Fibroblast of lung (primary cell): Measurements from ENCODE around the gene CCDC187. TPM values are rescaled to one million over a fixed set of nuclear protein-coding genes. Genes with fewer than 3 reads are reported as not detected.

Experiments
- DNase-seq, 2 donors: peaks; one replicate each; pipeline versions ENCODE4 v3.0.0 to v3.0.0-alpha.2; 2010; ENCODE audit warnings: low read depth in 2 of 2
- H2AFZ ChIP-seq: 2 replicates; pipeline ENCODE4 v1.5.1; 2012; ENCODE audit warnings: low read length, control low read depth, inconsistent platforms
- H3K27ac ChIP-seq: 2 replicates; pipeline ENCODE4 v1.5.1; 2011; ENCODE audit warnings: low read length, control low read depth; ENCODE audit not compliant: insufficient read depth
- H3K27me3 ChIP-seq: 2 replicates; pipeline ENCODE4 v1.5.1; 2011; ENCODE audit warnings: mild to moderate bottlenecking, low read length; ENCODE audit not compliant: control insufficient read depth, insufficient read depth
- H3K36me3 ChIP-seq: 2 replicates; pipeline ENCODE4 v1.5.1; 2011; ENCODE audit warnings: low read length; ENCODE audit not compliant: control insufficient read depth, insufficient read depth
- H3K4me1 ChIP-seq: 2 replicates; pipeline ENCODE4 v1.5.1; 2011; ENCODE audit warnings: low read length; ENCODE audit not compliant: control insufficient read depth, insufficient read depth; ENCODE audit errors: extremely low read depth
- H3K4me2 ChIP-seq: 2 replicates; pipeline ENCODE4 v1.5.1; 2011; ENCODE audit warnings: low read length, control low read depth; ENCODE audit not compliant: insufficient read depth; ENCODE audit errors: extremely low read depth
- H3K4me3 ChIP-seq, 4 experiments: fragments of 200-600 bp in 1 of 4; sonication (generic) in 1 of 4; replicated peaks in 1 of 4; 2 replicates each; pipeline ENCODE4 v1.5.1; 2011 to 2016; ENCODE audit warnings: low read length in 4 of 4, low read depth in 3 of 4, mild to moderate bottlenecking in 3 of 4, control low read depth in 2 of 4, inconsistent platforms in 1 of 4, mixed read lengths in 1 of 4; ENCODE audit not compliant: insufficient read depth in 1 of 4; ENCODE audit errors: control extremely low read depth in 1 of 4
- H3K79me2 ChIP-seq: 2 replicates; pipeline ENCODE4 v1.5.1; 2012; ENCODE audit warnings: mild to moderate bottlenecking, low read length, inconsistent platforms; ENCODE audit not compliant: control insufficient read depth, insufficient read depth
- H3K9ac ChIP-seq: 2 replicates; pipeline ENCODE4 v1.5.1; 2011; ENCODE audit warnings: mild to moderate bottlenecking, low read length, control low read depth; ENCODE audit not compliant: insufficient read depth
- H3K9me3 ChIP-seq: 2 replicates; pipeline ENCODE4 v1.5.1; 2012; ENCODE audit warnings: low read depth, low read length; ENCODE audit not compliant: control insufficient read depth, insufficient read depth
- H4K20me1 ChIP-seq: 2 replicates; pipeline ENCODE4 v1.5.1; 2011; ENCODE audit warnings: low read length; ENCODE audit not compliant: control insufficient read depth, insufficient read depth; ENCODE audit errors: extremely low read depth
- CTCF ChIP-seq, 2 donors: IDR thresholded peaks in 1 of 2; conservative IDR thresholded peaks in 1 of 2; 1 replicate in 1 of 2; 2 replicates in 1 of 2; pipeline ENCODE4 v1.5.1; 2011 to 2012; ENCODE audit warnings: low read length in 2 of 2, control low read depth in 1 of 2, inconsistent platforms in 1 of 2, low read depth in 1 of 2, mild to moderate bottlenecking in 1 of 2
- EZH2 ChIP-seq: IDR thresholded peaks from 2 replicates; pipeline ENCODE4 v1.5.1; 2012; ENCODE audit warnings: low read length, control low read depth, mild to moderate bottlenecking; ENCODE audit errors: missing control alignments
- polyA plus RNA-seq, 2 donors: library from polyadenylated mRNA; depleted of rRNA in 1 of 2; stranded (reverse) in 1 of 2; unstranded in 1 of 2; fragments of >200 nt; gene quantifications; 2 replicates each; pipeline ENCODE4 v1.2.1, GENCODE V29; 2011 to 2012; ENCODE audit warnings: missing spikeins in 1 of 2
- total RNA-seq: library from RNA; depleted of rRNA; stranded (reverse); fragments of >200 nt; gene quantifications from 2 replicates; pipeline ENCODE4 v1.2.1, GENCODE V29; 2014

CCDC187 gene
- total and polyA plus RNA-seq, 2 donors (not counting 1 experiment from before 2014, with no cell fraction given): not detected

DNA sequence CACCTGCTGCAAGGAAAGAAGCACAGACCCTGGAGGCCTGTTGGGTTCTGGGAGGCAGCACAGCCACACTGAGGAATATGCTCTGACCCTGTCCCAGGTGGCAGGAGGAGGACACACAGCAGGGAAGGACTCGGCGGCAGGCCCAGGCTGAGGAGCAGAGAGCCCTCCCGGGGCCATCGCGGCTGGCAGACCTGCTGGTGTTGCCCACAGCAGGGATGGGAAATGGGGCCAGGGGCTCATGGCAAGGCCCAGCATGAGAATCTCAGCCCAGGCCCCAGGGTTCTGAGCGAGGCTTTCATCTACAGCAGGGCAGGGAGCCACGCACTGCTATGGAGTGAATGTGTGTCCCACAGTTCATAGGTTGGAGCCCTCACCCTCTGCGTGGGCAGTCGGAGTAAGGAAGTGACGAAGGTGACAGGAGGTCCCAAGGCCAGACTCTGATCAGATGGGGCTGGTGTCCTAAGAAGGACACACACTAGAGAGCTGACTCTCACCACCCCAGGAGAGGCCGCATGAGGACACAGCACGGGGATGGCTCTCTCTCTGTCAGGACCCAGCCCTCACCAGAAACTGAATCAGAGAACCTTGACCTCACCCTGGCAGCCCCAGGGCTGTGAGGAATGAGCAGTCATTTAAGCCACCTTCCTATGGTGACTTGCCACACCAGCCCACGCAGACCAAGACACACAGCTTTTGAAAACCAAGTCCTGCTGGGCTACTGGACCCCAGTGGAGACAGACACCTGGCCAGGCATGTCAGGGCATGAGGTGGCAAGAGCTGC, 13.2 kb upstream of the CCDC187 start:
- no peaks in the 10 kb centered on the region for H3K9me3 ChIP-seq
- no peak overlapping the region for H2AFZ ChIP-seq
- H3K27me3 ChIP-seq: peaks cover 3% of the 10 kb centered on the region
- no peaks in the 10 kb centered on the region for H3K36me3 ChIP-seq
- no peaks in the 10 kb centered on the region for H3K79me2 ChIP-seq
- no peak overlapping the region for H3K4me3 ChIP-seq
- H3K4me2 ChIP-seq: no peak overlapping the region
- no peaks in the 10 kb centered on the region for H4K20me1 ChIP-seq
- TF ChIP-seq CTCF (conservative IDR thresholded peaks at IDR 0.05 in 1 of 2, IDR thresholded peaks at IDR 0.05 in 1 of 2; ENCODE audit: low read depth in 1 of 2, low read length in 2 of 2) (no peak), EZH2 (no peak)
- H3K27ac ChIP-seq: no peak overlapping the region
- DNase-seq: no peak
- H3K4me1 ChIP-seq: no peaks in the 10 kb centered on the region
- H3K9ac ChIP-seq: no peak overlapping the region

DNA sequence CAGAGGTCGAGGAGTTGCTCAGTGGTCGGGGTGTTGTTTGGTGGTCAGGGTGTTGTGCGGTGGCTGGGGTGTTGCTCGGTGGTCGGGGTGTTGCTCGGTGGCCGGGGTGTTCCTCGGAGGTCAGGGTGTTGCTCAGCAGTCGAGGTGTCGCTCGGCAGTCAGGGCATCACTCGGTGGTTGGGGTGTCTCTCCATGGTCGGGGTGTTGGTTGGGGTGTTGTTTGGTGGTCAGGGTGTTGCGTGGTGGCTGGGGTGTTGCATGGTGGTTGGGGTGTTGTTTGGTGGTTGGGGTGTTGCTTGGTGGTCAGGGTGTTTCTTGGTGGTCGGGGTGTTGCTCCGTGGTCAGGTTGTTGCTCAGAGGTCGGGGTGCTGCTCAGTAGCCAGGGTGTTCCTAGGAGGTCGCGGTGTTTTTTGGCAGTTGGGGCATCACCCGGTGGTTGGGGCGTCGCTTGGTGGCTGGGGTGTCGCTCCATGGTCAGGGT, 12.4 kb upstream of the CCDC187 start:
- H3K79me2 ChIP-seq: no peaks in the 10 kb centered on the region
- H3K27me3 ChIP-seq: peaks cover under 1% of the 10 kb centered on the region
- H4K20me1 ChIP-seq: no peaks in the 10 kb centered on the region
- H3K4me2 ChIP-seq: no peak overlapping the region
- DNase-seq: no peak
- H3K4me1 ChIP-seq: no peaks in the 10 kb centered on the region
- no peaks in the 10 kb centered on the region for H3K9me3 ChIP-seq
- H3K36me3 ChIP-seq: no peaks in the 10 kb centered on the region
- H3K9ac ChIP-seq: no peak overlapping the region
- no peak for TF ChIP-seq CTCF (conservative IDR thresholded peaks at IDR 0.05 in 1 of 2, IDR thresholded peaks at IDR 0.05 in 1 of 2; ENCODE audit: low read depth in 1 of 2, low read length in 2 of 2)
- no peak for TF ChIP-seq EZH2
- H3K4me3 ChIP-seq: no peak overlapping the region
- no peak overlapping the region for H3K27ac ChIP-seq
- H2AFZ ChIP-seq: no peak overlapping the region

- no peak overlapping the region for H2AFZ ChIP-seq
- no peak for DNase-seq
- no peak overlapping the region for H3K4me3 ChIP-seq
- H3K9ac ChIP-seq: no peak overlapping the region
- H3K9me3 ChIP-seq: no peaks in the 10 kb centered on the region
- H3K79me2 ChIP-seq: no peaks in the 10 kb centered on the region
- H4K20me1 ChIP-seq: no peaks in the 10 kb centered on the region
- no peaks in the 10 kb centered on the region for H3K36me3 ChIP-seq
- TF ChIP-seq EZH2: no peak
- no peak for TF ChIP-seq CTCF (conservative IDR thresholded peaks at IDR 0.05 in 1 of 2, IDR thresholded peaks at IDR 0.05 in 1 of 2; ENCODE audit: low read depth in 1 of 2, low read length in 2 of 2)
- H3K27me3 ChIP-seq: no peaks in the 10 kb centered on the region
- H3K27ac ChIP-seq: no peak overlapping the region
- no peaks in the 10 kb centered on the region for H3K4me1 ChIP-seq
- H3K4me2 ChIP-seq: no peak overlapping the region
Observed at GRCh38 chr9:136314944-136315343, 11.1 kb upstream of the CCDC187 start.
